GM10248 (cell line): ENCODE measurements around the gene DAB1.

Experiments used
- CTCF ChIA-PET: fragments of 300-600 bp; sonication (Branson Sonifier 250); formaldehyde crosslinking; extraction: SDS; loops from one replicate; lab custom pipeline; 2021; ENCODE audit warnings: antibody characterized with exemption; lab: Yijun Ruan, JAX
- POLR2A ChIA-PET: fragments of 350-650 bp; sonication (Branson Sonifier 250); formaldehyde crosslinking; extraction: SDS; loops from one replicate; lab custom pipeline; 2020; ENCODE audit warnings: antibody characterized with exemption; lab: Yijun Ruan, JAX
- DNase-seq: peaks from one replicate; pipeline ENCODE4 v3.0.0; 2012; ENCODE audit errors: extremely low spot score
- CTCF ChIP-seq: IDR thresholded peaks from 2 replicates; pipeline ENCODE4 v1.5.1; 2012; ENCODE audit warnings: mild to moderate bottlenecking, low read depth; ENCODE audit errors: extremely low read depth, missing control alignments, control extremely low read depth

DAB1 gene

GRCh38 chr1:57112148-57112547 lies 311.7 kb downstream of the DAB1 start:
- CTCF ChIA-PET, result interaction anchor here (0.9 kb wide), 1 partner anchor 13 kb away, joined by 3 read pairs; no protein-coding TSS in a partner anchor
- POLR2A ChIA-PET, result no interaction called here
- no peak for DNase-seq
- no peak for TF ChIP-seq CTCF

- no peak for DNase-seq
- no peak for TF ChIP-seq CTCF
- ChIA-PET CTCF (no interaction called here), POLR2A (no interaction called here)
Measured at GRCh38 chr1:57111175-57111574, 312.7 kb downstream of the DAB1 start.

- ChIA-PET CTCF (interaction anchor here (1.2 kb wide), 1 partner anchor 16 kb away, joined by 3 read pairs; no protein-coding TSS in a partner anchor), POLR2A (no interaction called here)
- no peak for DNase-seq
Measured at GRCh38 chr1:57109883-57110282, 314.0 kb downstream of the DAB1 start.

GRCh38 chr1:57109247-57109646 lies 314.6 kb downstream of the DAB1 start:
- ChIA-PET CTCF (interaction anchor here (1.2 kb wide), 1 partner anchor 17 kb away, joined by 3 read pairs; no protein-coding TSS in a partner anchor), POLR2A (no interaction called here)
- TF ChIP-seq CTCF, result no peak
- DNase-seq, result no peak

More at GRCh38 chr1:57109883-57110282, 314.0 kb downstream of the DAB1 start:
- TF ChIP-seq CTCF, result no peak

- CTCF ChIA-PET, result interaction anchor here (1.2 kb wide), 1 partner anchor 10 kb away, joined by 3 read pairs; no protein-coding TSS in a partner anchor
- POLR2A ChIA-PET, result no interaction called here
- TF ChIP-seq CTCF, result no peak
- no peak for DNase-seq
Measured at GRCh38 chr1:57106296-57106695, 317.6 kb downstream of the DAB1 start.

- TF ChIP-seq CTCF, result no peak
- DNase-seq, result no peak
- ChIA-PET CTCF (interaction anchor here (1.1 to 1.5 kb wide), 2 partner anchors 9 to 51 kb away, joined by 3 to 5 read pairs; no protein-coding TSS in a partner anchor), POLR2A (no interaction called here)
Measured at GRCh38 chr1:57102561-57103326, 321.1 kb downstream of the DAB1 start.
